ENCODE measurements around the gene ASB2.

GRCh38 chr14:93981316-93982229, 5.2 kb upstream of the ASB2 start:
- TF ChIP-seq CTCF (IDR thresholded peaks at IDR 0.05) (no peak), POLR2A (IDR thresholded peaks at IDR 0.05) (no peak)
